ENCODE results near the gene MRPL3. TPM values are rescaled to one million over a fixed set of nuclear protein-coding genes. Genes with fewer than 3 reads are reported as not detected.

MRPL3 gene
- 58.8 TPM for total RNA-seq
- long read RNA-seq, transcript MRPL3-201 (10 exons, 1,706 nt) = major isoform, 67 of 75 reads
- long read RNA-seq, partial matches to known transcripts = 1 of 75 reads
- long read RNA-seq, other reads (novel, unspliced or antisense) = 5 of 75 reads

DNA sequence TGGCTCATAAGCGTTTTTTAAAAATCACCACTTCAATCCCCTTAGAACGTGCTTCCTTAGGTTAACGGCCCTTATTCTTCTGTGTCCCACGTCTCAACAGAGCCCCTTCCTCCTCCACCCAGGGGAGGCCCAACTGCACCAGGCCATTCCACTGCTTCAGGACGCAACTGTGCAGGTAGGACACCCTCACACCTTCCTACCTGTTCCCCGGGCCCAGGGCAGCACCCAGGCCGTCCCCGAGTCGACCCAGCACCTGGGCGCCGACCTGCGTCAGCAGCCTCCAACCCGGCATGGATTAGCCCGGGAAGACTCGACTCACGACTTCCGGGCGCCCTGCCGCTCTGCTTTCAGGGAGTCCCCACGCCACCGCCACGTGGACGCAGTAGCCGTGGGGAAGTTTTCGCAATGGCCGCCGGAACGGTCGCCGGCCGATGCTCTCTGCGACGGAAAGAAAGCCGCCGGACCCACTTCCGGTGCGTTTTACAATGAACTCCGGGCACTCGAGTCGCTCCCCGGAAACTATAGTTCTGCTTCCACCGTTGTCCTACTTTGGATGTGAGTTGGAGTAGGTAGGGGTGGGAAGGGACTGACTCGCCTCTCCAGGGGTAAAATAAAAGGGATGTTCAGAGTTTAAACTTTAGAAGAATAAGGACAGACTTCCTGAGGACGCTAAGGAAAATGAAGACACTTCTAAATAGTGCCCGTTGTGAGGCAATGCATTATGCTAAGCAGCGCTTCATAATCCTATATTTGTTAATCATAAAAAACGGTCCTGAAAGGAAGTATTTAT lies at the start of gene MRPL3:
TSS of gene MRPL3 (minus strand) at position 442 of the 790 bp plus-strand sequence. CDS start at position 292, 150 bp downstream.
- peak; percentile 99 for ATAC-seq
- intact Hi-C loops (cut with micrococcal nuclease) = no loop called here
- peak; percentile 90 for DNase-seq

DNA sequence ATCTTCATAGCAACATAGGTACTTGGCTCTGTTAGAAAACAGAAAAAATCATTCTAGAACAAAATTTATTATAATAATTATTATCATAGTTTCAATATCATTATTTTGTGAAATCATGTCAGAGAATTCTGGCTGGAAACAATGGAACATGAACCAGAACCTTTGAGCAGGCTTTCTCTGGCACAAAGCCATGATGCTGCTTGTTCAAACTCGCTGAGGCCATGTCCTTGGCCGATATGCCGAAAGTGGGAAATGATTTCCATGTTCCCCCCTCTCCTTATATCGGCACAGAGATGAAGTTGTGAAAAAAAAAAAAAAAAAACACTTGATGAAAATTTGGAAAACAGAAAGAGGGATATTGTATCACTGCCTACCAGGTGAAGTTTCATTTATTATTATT lies 49.0 kb upstream of the MRPL3 start:
- intact Hi-C loops (cut with micrococcal nuclease) = no loop called here
- no peak for ATAC-seq
- DNase-seq = no peak

- intact Hi-C loops (cut with micrococcal nuclease) = no loop called here
- no peak for ATAC-seq
These were observed 48.0 kb upstream of the MRPL3 start for GRCh38 chr3:131550562-131551465.

DNA sequence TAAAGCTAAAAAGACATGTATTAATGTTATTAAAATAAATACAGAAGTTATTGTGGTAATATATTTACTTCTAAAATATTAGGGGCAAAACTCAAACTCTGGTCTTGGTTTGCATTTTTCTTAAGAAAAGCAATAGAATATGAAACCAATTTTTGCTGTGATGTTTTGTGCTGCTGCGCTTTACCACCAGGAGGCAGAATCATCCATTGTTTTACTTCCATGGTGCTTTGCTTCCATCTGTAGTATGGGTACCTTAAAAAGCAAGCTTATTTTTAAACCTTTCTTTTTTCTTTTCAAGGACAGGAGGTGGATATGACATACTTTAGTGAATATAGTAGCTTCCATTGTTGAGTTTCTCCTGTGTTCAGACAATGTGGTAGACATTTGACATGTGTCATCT lies 46.6 kb upstream of the MRPL3 start:
- ATAC-seq (no peak), DNase-seq (no peak)
- intact Hi-C loops (cut with micrococcal nuclease) = no loop called here

More at GRCh38 chr3:131550562-131551465, 48.0 kb upstream of the MRPL3 start:
- no peak for DNase-seq

- no peak for ATAC-seq
- DNase-seq = no peak
- intact Hi-C loops (cut with micrococcal nuclease) = no loop called here
These were observed 44.8 kb upstream of the MRPL3 start for GRCh38 chr3:131547585-131547984.

- ATAC-seq = no peak
- intact Hi-C loops (cut with micrococcal nuclease) = no loop called here
These were observed 43.7 kb upstream of the MRPL3 start for GRCh38 chr3:131546441-131546840.

GRCh38 chr3:131544557-131544956 lies 41.8 kb upstream of the MRPL3 start:
- intact Hi-C loops (cut with micrococcal nuclease) = no loop called here
- ATAC-seq = no peak
- no peak for DNase-seq

More at GRCh38 chr3:131546441-131546840, 43.7 kb upstream of the MRPL3 start:
- no peak for DNase-seq

DNA sequence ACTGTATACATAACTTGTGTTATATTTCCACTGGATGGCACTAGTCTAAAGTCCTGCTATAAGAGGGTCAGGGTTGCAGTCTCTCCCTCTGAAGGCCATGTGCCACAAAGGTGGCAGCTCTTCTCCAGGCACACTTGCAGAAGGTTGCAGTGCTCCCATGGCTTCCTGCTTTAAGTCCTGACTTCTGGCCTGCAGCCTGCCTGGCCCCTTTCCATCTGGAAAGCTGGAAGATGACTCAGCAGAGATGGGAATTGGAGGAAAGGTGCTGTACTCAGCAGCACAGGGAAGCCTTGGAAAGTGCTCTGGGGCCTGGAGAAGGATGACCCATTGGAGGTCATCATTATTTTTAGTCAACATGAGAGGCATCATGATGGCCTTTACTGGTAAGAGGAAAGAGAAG lies 40.9 kb upstream of the MRPL3 start:
- intact Hi-C loops (cut with micrococcal nuclease) = no loop called here
- ATAC-seq = peak; percentile 99
- peak; percentile 83 for DNase-seq

- intact Hi-C loops (cut with micrococcal nuclease) = no loop called here
- DNase-seq = no peak
- ATAC-seq = no peak
These were observed 38.5 kb upstream of the MRPL3 start for GRCh38 chr3:131541288-131541687.

DNA sequence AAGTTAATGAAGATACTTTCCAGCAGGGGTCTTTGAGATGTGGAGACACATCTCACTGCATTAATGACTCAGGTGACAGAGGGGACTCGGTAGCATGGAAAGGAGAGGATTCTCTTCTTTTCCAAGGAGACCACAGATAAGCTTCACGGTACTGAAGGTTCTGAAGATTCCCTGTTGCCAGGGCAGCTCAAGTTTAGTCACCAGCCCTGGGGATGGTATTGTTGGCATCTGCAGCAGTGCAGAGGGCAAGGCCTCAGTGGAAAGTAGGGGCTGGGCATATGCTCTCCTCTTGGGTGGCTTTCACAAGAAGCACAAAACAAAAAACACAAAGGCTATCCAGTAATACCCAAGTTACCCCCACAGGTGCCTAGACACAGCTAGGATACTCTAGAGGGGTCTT lies 38.0 kb upstream of the MRPL3 start:
- DNase-seq (no peak), ATAC-seq (no peak)
- intact Hi-C loops (cut with micrococcal nuclease) = no loop called here

DNA sequence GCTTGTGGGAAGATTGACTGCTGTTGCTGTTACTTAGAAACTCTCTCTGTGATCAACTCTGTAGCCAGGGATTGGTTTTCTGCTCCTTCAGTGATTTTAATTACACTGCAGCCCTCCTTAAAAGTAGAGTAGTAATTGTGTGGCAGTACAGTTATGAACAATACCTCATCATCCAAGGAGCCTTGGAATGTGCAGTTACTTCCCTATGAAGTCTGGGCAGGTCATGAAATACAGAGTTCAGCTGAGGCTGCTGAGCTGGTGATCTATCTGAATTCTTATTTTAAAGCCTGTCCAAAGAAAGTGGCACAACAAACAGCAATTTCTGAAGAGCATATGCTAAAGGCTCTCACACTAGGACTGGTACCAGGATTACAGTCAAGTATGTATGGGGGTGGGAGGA lies 37.4 kb upstream of the MRPL3 start:
- no peak for ATAC-seq
- intact Hi-C loops (cut with micrococcal nuclease) = no loop called here
- no peak for DNase-seq

DNA sequence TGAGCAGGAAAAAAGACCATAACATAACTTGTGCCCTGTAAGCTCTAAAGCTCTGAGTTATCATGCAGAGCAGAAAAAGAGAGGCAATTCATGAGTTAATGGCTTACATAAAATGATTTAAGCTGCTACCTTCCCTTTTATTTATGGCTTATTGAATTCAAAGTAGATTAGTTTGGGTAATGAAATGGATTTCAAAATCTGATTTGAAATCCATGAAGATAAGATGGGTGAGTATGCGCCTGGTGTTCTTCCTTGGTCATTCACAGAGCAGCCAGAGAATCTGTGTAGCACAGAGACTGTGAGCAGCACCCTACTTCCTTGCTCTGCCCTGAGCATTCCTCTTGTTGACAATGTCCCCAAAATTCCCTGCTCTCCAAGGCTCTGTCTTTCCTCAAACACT lies 36.2 kb upstream of the MRPL3 start:
- intact Hi-C loops (cut with micrococcal nuclease) = no loop called here
- ATAC-seq (no peak), DNase-seq (no peak)

DNA sequence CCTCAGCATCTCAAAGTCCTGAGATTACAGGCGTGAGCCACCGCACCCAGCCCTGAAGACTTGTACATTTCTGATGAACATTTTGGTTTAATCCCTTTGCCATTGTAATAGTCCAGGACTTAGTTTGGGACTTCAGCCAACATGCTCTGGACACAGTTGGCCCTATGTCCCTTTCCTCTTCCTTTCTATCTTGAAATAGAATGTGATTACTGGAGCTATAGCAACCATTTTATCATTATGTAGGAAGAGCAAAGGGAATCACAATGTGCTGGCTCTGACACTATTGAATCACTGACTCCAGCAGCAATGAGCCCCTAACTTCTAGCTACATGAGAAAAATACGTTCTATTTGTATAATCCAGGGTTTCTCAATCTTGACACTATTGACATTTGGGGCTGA lies 34.8 kb upstream of the MRPL3 start:
- ATAC-seq = no peak
- no peak for DNase-seq
- intact Hi-C loops (cut with micrococcal nuclease) = no loop called here

GRCh38 chr3:131535596-131535995 lies 32.8 kb upstream of the MRPL3 start:
- intact Hi-C loops (cut with micrococcal nuclease) = no loop called here
- no peak for ATAC-seq
- no peak for DNase-seq

GRCh38 chr3:131535131-131535530 lies 32.4 kb upstream of the MRPL3 start:
- ATAC-seq (no peak), DNase-seq (no peak)
- intact Hi-C loops (cut with micrococcal nuclease) = no loop called here

- intact Hi-C loops (cut with micrococcal nuclease) = no loop called here
- no peak for DNase-seq
- ATAC-seq = no peak
These were observed 29.9 kb upstream of the MRPL3 start for GRCh38 chr3:131532645-131533044.

DNA sequence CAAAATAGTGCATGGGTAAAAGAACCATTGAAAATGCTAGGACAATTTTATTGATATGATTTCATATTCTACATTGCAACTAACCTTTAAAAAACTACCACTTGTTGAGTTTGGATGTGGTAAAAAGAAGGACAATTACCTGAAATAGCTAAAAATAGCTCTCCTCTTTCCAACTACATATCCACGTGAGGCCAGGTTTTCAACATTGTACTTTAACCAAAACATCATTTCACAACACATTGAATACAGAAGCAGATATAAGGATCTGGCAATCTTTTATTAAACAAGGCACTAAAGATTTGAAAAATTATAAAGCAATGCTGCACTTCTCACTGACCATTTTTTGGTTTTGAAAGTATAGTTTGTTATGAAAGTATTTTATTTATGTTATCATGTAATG lies 28.1 kb upstream of the MRPL3 start:
- no peak for ATAC-seq
- no peak for DNase-seq
- intact Hi-C loops (cut with micrococcal nuclease) = no loop called here

- intact Hi-C loops (cut with micrococcal nuclease) = no loop called here
- ATAC-seq (no peak), DNase-seq (no peak)
These were observed 27.6 kb upstream of the MRPL3 start for GRCh38 chr3:131530388-131530787.

DNA sequence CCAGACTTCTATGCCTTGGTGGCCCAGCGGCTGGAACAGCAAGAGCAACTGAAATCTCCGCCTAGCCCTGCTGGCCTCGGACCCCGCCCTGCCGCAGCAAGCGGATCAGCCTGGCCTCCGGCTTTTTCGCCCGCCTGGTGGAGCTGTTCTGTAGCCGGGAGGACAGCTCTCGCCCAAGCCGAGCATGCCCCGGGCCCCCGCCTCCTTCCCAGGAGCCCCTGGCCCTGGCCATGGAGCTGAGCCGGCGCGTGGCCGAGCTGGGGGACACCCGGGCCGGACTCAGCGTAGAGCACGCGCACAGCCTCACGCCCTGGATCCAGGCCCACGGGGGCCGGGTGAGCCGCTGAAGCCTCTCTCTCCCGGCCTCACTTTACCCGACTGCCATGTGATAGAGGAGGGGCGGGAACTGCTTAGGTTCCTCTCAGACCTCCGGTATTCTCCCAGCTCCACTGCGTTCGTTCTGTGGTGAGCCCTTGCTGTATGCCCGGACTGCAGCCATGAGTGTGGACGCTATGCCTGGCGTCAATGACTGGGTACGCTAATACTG lies 24.1 kb upstream of the MRPL3 start:
- intact Hi-C loops (cut with micrococcal nuclease) = no loop called here
- peak; percentile 94 for ATAC-seq
- DNase-seq = peak; percentile 74

- no peak for ATAC-seq
- no peak for DNase-seq
- intact Hi-C loops (cut with micrococcal nuclease) = no loop called here
These were observed 15.9 kb upstream of the MRPL3 start for GRCh38 chr3:131518680-131519079.
